Progenitor cell of endocrine pancreas (in vitro differentiated cells): Measurements from ENCODE around the gene PNMA8B. TPM values are rescaled to one million over a fixed set of nuclear protein-coding genes. Genes with fewer than 3 reads are reported as not detected.

Experiments
- DNase-seq: peaks from one replicate; pipeline ENCODE4 v3.0.0; 2021; ENCODE audit warnings: low spot score; ENCODE audit not compliant: unreplicated experiment
- H3K27ac Mint-ChIP-seq: 2 replicates; pipeline ENCODE4 v1.8.0; 2021; ENCODE audit warnings: mild to moderate bottlenecking, moderate library complexity, mixed read lengths
- H3K27me3 Mint-ChIP-seq: 2 replicates; pipeline ENCODE4 v1.8.0; 2021; ENCODE audit warnings: mixed read lengths
- H3K36me3 Mint-ChIP-seq: 2 replicates; pipeline ENCODE4 v1.8.0; 2022; ENCODE audit warnings: mixed read lengths; ENCODE audit not compliant: insufficient read depth
- H3K4me1 Mint-ChIP-seq: 2 replicates; pipeline ENCODE4 v1.8.0; 2021; ENCODE audit warnings: low read depth, mixed read lengths
- H3K4me3 Mint-ChIP-seq: 2 replicates; pipeline ENCODE4 v1.8.0; 2021; ENCODE audit warnings: low read depth, mild to moderate bottlenecking, moderate library complexity, mixed read lengths
- H3K9me3 Mint-ChIP-seq: 2 replicates; pipeline ENCODE4 v1.8.0; 2021; ENCODE audit warnings: low read depth, mixed read lengths
- CTCF ChIP-seq: fragments of 200-600 bp; sonication (generic); IDR thresholded peaks from one replicate; pipeline ENCODE4 v1.5.0; 2021; ENCODE audit warnings: antibody characterized with exemption, mild to moderate bottlenecking; ENCODE audit not compliant: unreplicated experiment
- total RNA-seq: library from RNA; stranded (reverse); gene quantifications from 2 replicates; pipeline ENCODE4 v1.2.1, GENCODE V29; 2021

Gene PNMA8B
- total RNA-seq, 1 donor from 2014 or later: 2.1 TPM

- Mint-ChIP-seq H3K27me3 (peaks cover 18% of the 10 kb centered on the region), H3K4me1 (no peaks in the 10 kb centered on the region), H3K27ac (no peak overlapping the region), H3K4me3 (no peak overlapping the region), H3K36me3 (no peaks in the 10 kb centered on the region), H3K9me3 (no peaks in the 10 kb centered on the region)
- no peak for DNase-seq
- TF ChIP-seq CTCF: no peak
Measured at GRCh38 chr19:46517471-46517870, 21.8 kb upstream of the PNMA8B start.

DNA sequence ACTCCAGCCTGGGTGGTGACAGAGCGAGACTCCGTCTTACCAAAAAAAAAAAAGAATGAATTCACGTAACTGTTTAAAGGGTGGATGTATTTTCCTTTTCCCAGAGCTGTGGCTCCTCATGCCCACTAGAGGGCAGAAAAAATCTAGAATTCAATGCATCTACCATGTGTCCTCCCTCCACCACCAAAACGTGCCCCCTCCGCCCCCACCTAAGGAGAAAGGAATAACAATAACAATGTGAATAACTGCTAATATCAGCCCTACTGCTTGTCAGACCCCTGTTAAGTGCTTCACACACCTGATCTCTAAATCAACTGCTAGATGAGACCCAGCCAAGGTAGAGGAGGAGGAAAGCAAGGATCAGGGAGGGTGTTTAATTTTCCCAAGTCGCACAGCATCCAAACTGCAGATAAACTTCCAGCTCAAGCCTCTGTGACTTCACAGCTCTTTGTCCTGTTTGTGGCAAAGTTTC is 20.2 kb upstream of the PNMA8B start:
- peak; percentile 71 for TF ChIP-seq CTCF
- no peaks in the 10 kb centered on the region for H3K4me1 Mint-ChIP-seq
- no peak overlapping the region for H3K4me3 Mint-ChIP-seq
- peaks cover 1% of the 10 kb centered on the region for H3K36me3 Mint-ChIP-seq
- peaks cover 20% of the 10 kb centered on the region for H3K27me3 Mint-ChIP-seq
- no peak for DNase-seq
- H3K9me3 Mint-ChIP-seq: peaks cover 2% of the 10 kb centered on the region
- no peak overlapping the region for H3K27ac Mint-ChIP-seq

GRCh38 chr19:46515290-46515609 is 19.6 kb upstream of the PNMA8B start:
- no peak overlapping the region for H3K27ac Mint-ChIP-seq

GRCh38 chr19:46514589-46515289 is 19.1 kb upstream of the PNMA8B start:
- H3K27ac Mint-ChIP-seq: no peak overlapping the region
- H3K4me3 Mint-ChIP-seq: no peak overlapping the region
- H3K27me3 Mint-ChIP-seq: peaks cover 20% of the 10 kb centered on the region
- H3K4me1 Mint-ChIP-seq: no peaks in the 10 kb centered on the region
- peaks cover 2% of the 10 kb centered on the region for H3K36me3 Mint-ChIP-seq
- TF ChIP-seq CTCF: no peak
- peaks cover 3% of the 10 kb centered on the region for H3K9me3 Mint-ChIP-seq
- DNase-seq: no peak

More at GRCh38 chr19:46515290-46515609, 19.6 kb upstream of the PNMA8B start:
- Mint-ChIP-seq H3K4me1 (no peaks in the 10 kb centered on the region), H3K36me3 (peaks cover 2% of the 10 kb centered on the region), H3K27me3 (peaks cover 20% of the 10 kb centered on the region), H3K4me3 (no peak overlapping the region), H3K9me3 (peaks cover 3% of the 10 kb centered on the region)
- no peak for DNase-seq
- TF ChIP-seq CTCF: no peak

GRCh38 chr19:46513461-46514236 is 18.0 kb upstream of the PNMA8B start:
- DNase-seq: peak; percentile 85
- Mint-ChIP-seq H3K4me3 (no peak overlapping the region), H3K36me3 (peaks cover 2% of the 10 kb centered on the region), H3K27me3 (peaks cover 23% of the 10 kb centered on the region), H3K27ac (peak overlapping the region; percentile 48), H3K4me1 (no peaks in the 10 kb centered on the region), H3K9me3 (peaks cover 3% of the 10 kb centered on the region)
- peak; percentile 98 for TF ChIP-seq CTCF
